HFFc6 (cell line): ENCODE measurements around the gene PECR. TPM values are rescaled to one million over a fixed set of nuclear protein-coding genes. Genes with fewer than 3 reads are reported as not detected.

Experiments used
- DNase-seq: peaks from one replicate; pipeline ENCODE4 v3.0.0-alpha.2; 2018
- H3K27ac Mint-ChIP-seq: 2 replicates; pipeline ENCODE4 v1.8.0; 2020; ENCODE audit warnings: mild to moderate bottlenecking, mixed read lengths
- H3K27me3 Mint-ChIP-seq: 2 replicates; pipeline ENCODE4 v1.8.0; 2021; ENCODE audit warnings: mild to moderate bottlenecking, moderate library complexity, mixed read lengths; ENCODE audit not compliant: insufficient read depth
- H3K36me3 Mint-ChIP-seq: 2 replicates; pipeline ENCODE4 v1.8.0; 2021; ENCODE audit warnings: low read depth, mixed read lengths
- H3K4me1 Mint-ChIP-seq: 2 replicates; pipeline ENCODE4 v1.8.0; 2020; ENCODE audit warnings: low read depth, mixed read lengths
- H3K4me3 Mint-ChIP-seq: 2 replicates; pipeline ENCODE4 v1.8.0; 2020; ENCODE audit warnings: mild to moderate bottlenecking, moderate library complexity, mixed read lengths
- H3K9me3 Mint-ChIP-seq: 2 replicates; pipeline ENCODE4 v1.8.0; 2020; ENCODE audit warnings: mild to moderate bottlenecking, mixed read lengths
- CTCF ChIP-seq: fragments of 200-600 bp; sonication (generic); IDR thresholded peaks from 2 replicates; pipeline ENCODE4 v1.5.0; 2021; ENCODE audit warnings: antibody characterized with exemption, mild to moderate bottlenecking
- total RNA-seq, 6 experiments: library from RNA; stranded (reverse); fragmentation: NEBNext Ultra II Directional; extraction: Animal tissue kit (Norgen Biotek cat#: 25700); gene quantifications; 2 replicates in 1 of 6; 3 replicates in 5 of 6; pipeline ENCODE4 v1.2.3, GENCODE V29; 2021

PECR gene
- total RNA-seq, 6 experiments from 2014 or later, result 4.9 to 7.5 (median 6.4) TPM

- Mint-ChIP-seq H3K27ac (peak overlapping the region; percentile 81), H3K4me3 (no peak overlapping the region)
Measured at GRCh38 chr2:216030216-216030615, 51.4 kb downstream of the PECR start.

DNA sequence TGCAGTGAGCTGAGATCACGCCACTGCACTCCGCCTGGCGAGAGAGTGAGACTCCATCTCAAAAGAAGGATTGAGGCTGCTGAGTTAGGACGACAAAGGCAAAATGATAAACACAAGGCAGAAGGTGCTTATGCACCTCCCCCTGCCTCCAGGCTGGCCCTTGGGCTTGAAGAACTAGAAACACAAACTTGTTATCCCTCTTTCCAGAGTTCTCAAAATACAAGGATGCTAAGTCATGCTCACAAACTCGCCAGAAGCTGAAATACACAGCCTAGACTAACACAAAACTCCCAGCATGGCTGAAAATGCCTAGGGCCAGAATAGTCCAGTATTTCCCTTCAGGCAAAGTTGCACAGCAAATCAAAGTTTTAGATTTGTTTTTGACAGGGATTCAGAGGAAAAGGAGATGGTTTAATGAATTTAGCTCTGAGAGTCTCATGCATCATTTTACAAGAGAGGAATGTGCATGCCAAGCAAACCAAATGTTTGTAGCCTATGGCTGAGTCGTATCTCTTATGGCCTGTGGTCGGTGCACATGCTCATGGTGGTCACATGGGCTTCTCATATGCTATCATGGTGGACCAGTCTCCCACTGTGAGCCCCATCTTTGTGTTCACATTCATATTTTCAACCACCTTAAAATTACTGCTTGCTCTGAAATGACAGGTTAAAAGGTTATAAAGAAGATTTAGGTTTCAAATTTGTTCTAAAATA, 52.0 kb downstream of the PECR start:
- Mint-ChIP-seq H3K36me3 (peaks cover 4% of the 10 kb centered on the region; the same call in 1 of the 2 replicates), H3K9me3 (no peaks in the 10 kb centered on the region), H3K4me1 (peaks cover 44% of the 10 kb centered on the region), H3K4me3 (peak overlapping the region; percentile 47; the same call in 1 of the 2 replicates), H3K27me3 (no peaks in the 10 kb centered on the region), H3K27ac (peak overlapping the region; percentile 81)
- no peak for TF ChIP-seq CTCF
- peak; percentile 66 for DNase-seq

More at GRCh38 chr2:216030216-216030615, 51.4 kb downstream of the PECR start:
- H3K36me3 Mint-ChIP-seq, result peaks cover 4% of the 10 kb centered on the region; the same call in 1 of the 2 replicates
- H3K9me3 Mint-ChIP-seq, result no peaks in the 10 kb centered on the region
- no peaks in the 10 kb centered on the region for H3K27me3 Mint-ChIP-seq
- no peak for DNase-seq
- H3K4me1 Mint-ChIP-seq, result peaks cover 44% of the 10 kb centered on the region
- no peak for TF ChIP-seq CTCF

DNA sequence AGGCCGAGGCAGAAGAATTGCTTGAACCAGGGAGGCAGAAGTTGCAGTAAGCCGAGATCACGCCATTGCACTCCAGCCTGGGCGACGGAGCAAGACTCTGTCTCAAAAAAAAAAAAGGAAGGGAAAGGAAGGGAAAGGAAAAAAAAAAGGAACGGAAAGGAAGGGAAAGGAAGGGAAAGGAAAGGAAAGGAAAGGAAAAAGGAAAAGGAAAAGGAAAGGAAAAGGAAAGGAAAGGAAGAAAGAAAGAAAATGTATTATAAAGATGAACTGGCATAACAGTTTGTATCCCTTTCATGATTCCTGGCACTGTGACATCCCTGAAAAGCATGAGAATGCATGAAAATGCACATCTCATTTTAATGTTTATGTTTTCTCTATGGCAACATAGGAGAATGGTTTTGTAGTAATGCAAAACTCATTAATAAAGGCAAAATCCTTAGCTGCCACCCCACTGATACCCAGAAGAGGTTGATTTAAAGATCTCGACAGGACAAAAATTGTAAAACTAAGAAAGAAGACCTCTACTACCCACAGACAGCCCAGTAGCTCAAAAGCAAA, 56.8 kb downstream of the PECR start:
- TF ChIP-seq CTCF, result no peak
- Mint-ChIP-seq H3K27ac (no peak overlapping the region), H3K4me1 (peaks cover 10% of the 10 kb centered on the region), H3K36me3 (peaks cover 2% of the 10 kb centered on the region; the same call in 1 of the 2 replicates), H3K9me3 (no peaks in the 10 kb centered on the region), H3K4me3 (no peak overlapping the region), H3K27me3 (no peaks in the 10 kb centered on the region)
- no peak for DNase-seq

DNA sequence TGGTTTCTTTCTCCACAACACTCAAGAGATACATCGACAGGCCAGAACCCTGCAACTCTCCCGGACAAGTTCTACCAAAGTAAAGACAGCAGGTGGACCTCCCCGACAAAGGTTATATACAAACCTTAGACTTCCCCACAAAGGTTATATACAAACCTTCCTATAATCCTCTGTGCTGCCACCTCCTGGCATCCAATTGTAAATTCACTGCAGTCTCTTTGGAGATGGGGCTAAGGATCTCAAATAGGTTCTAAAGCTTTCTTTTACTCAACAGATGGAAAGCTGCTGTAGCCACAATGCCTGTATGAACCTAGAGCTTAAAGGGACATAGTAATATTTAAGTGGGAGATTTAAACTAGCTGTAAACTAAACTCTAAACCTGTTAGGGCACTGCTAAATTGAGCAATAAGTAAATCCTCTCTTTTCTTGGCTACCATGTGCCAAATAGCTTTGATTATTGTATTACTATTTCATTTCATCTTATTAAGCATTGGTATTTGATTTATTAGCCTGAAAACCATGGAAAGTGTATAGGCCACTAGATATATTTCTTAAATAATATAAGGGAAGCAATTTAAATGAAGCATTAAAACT, 58.5 kb downstream of the PECR start:
- TF ChIP-seq CTCF, result peak; percentile 81
- Mint-ChIP-seq H3K27me3 (no peaks in the 10 kb centered on the region), H3K4me1 (peaks cover 6% of the 10 kb centered on the region; the same call in 1 of the 2 replicates), H3K36me3 (no peaks in the 10 kb centered on the region), H3K9me3 (no peaks in the 10 kb centered on the region), H3K27ac (no peak overlapping the region), H3K4me3 (no peak overlapping the region)
- peak; percentile 23 for DNase-seq

- Mint-ChIP-seq H3K4me1 (peaks cover 13% of the 10 kb centered on the region), H3K27ac (no peak overlapping the region), H3K27me3 (no peaks in the 10 kb centered on the region), H3K4me3 (no peak overlapping the region), H3K9me3 (no peaks in the 10 kb centered on the region), H3K36me3 (no peaks in the 10 kb centered on the region)
- DNase-seq, result no peak
- no peak for TF ChIP-seq CTCF
Measured at GRCh38 chr2:216021768-216022565, 59.6 kb downstream of the PECR start.
